ENCODE measurements around the gene NCR2. TPM values are rescaled to one million over a fixed set of nuclear protein-coding genes. Genes with fewer than 3 reads are reported as not detected.

Gene NCR2
- total and polyA plus RNA-seq, 5 donors = not detected

GRCh38 chr6:41332241-41332640 is 3.2 kb upstream of the NCR2 start:
- ATAC-seq (no peak), DNase-seq (no peak)
- WGBS = 63% methylated on average over 8 of the region's 8 CpGs
- no peak overlapping the region for H3K27ac ChIP-seq (ENCODE audit: low read length)
- intact Hi-C loops (cut with DNase I) = no loop called here
- no peak overlapping the region for H3K4me3 ChIP-seq (ENCODE audit: low read length)
- no peaks in the 10 kb centered on the region for H3K27me3 ChIP-seq (ENCODE audit: control insufficient read depth, insufficient read depth)
- H3K4me1 ChIP-seq (ENCODE audit: control insufficient read depth, insufficient read depth, low read length) = no peaks in the 10 kb centered on the region
- no peaks in the 10 kb centered on the region for H3K9me3 ChIP-seq (ENCODE audit: control insufficient read depth, low read length)

GRCh38 chr6:41332842-41333736 is 2.3 kb upstream of the NCR2 start:
- WGBS = 75% methylated on average over 4 of the region's 4 CpGs
- H3K4me1 ChIP-seq (ENCODE audit: control insufficient read depth, insufficient read depth, low read length) = no peaks in the 10 kb centered on the region
- no peak overlapping the region for H3K4me3 ChIP-seq (ENCODE audit: low read length)
- no peaks in the 10 kb centered on the region for H3K27me3 ChIP-seq (ENCODE audit: control insufficient read depth, insufficient read depth)
- DNase-seq (no peak), ATAC-seq (no peak)
- H3K9me3 ChIP-seq (ENCODE audit: control insufficient read depth, low read length) = no peaks in the 10 kb centered on the region
- intact Hi-C loops (cut with DNase I) = no loop called here
- H3K27ac ChIP-seq (ENCODE audit: low read length) = no peak overlapping the region

- WGBS = 63% methylated on average over 11 of the region's 11 CpGs
- intact Hi-C loops (cut with DNase I) = no loop called here
- ATAC-seq (no peak), DNase-seq (no peak)
- no peaks in the 10 kb centered on the region for H3K4me1 ChIP-seq (ENCODE audit: control insufficient read depth, insufficient read depth, low read length)
- no peak overlapping the region for H3K4me3 ChIP-seq (ENCODE audit: low read length)
- H3K27ac ChIP-seq (ENCODE audit: low read length) = no peak overlapping the region
- no peaks in the 10 kb centered on the region for H3K27me3 ChIP-seq (ENCODE audit: control insufficient read depth, insufficient read depth)
- no peaks in the 10 kb centered on the region for H3K9me3 ChIP-seq (ENCODE audit: control insufficient read depth, low read length)
These were observed 847 bp upstream of the NCR2 start for GRCh38 chr6:41334482-41335040.

- H3K27me3 ChIP-seq (ENCODE audit: control insufficient read depth, insufficient read depth) = no peaks in the 10 kb centered on the region
- peak in 1 of 2 donors; percentile 21 for ATAC-seq
- intact Hi-C loops (cut with DNase I) = no loop called here
- no peak overlapping the region for H3K27ac ChIP-seq (ENCODE audit: low read length)
- no peaks in the 10 kb centered on the region for H3K4me1 ChIP-seq (ENCODE audit: control insufficient read depth, insufficient read depth, low read length)
- no peak overlapping the region for H3K4me3 ChIP-seq (ENCODE audit: low read length)
- DNase-seq = no peak
- WGBS = 89% methylated on average over 11 of the region's 11 CpGs
- H3K9me3 ChIP-seq (ENCODE audit: control insufficient read depth, low read length) = no peaks in the 10 kb centered on the region
These were observed 535 bp downstream of the NCR2 start for GRCh38 chr6:41335943-41336342.

- H3K27me3 ChIP-seq (ENCODE audit: control insufficient read depth, insufficient read depth) = no peaks in the 10 kb centered on the region
- WGBS = 64% methylated on average over 1 of the region's 1 CpG
These were observed 1.4 kb downstream of the NCR2 start for GRCh38 chr6:41336824-41337223.

GRCh38 chr6:41337709-41338108 is 2.3 kb downstream of the NCR2 start:
- ATAC-seq (no peak), DNase-seq (no peak)
- WGBS = 50% methylated on average over 4 of the region's 4 CpGs
- Histone ChIP-seq H3K27me3 (ENCODE audit: control insufficient read depth, insufficient read depth) (no peaks in the 10 kb centered on the region), H3K9me3 (ENCODE audit: control insufficient read depth, low read length) (no peaks in the 10 kb centered on the region), H3K27ac (ENCODE audit: low read length) (no peak overlapping the region), H3K4me1 (ENCODE audit: control insufficient read depth, insufficient read depth, low read length) (no peaks in the 10 kb centered on the region), H3K4me3 (ENCODE audit: low read length) (no peak overlapping the region)
- intact Hi-C loops (cut with DNase I) = no loop called here

More at GRCh38 chr6:41336824-41337223, 1.4 kb downstream of the NCR2 start:
- ATAC-seq (no peak), DNase-seq (no peak)
- no peaks in the 10 kb centered on the region for H3K9me3 ChIP-seq (ENCODE audit: control insufficient read depth, low read length)
- H3K4me1 ChIP-seq (ENCODE audit: control insufficient read depth, insufficient read depth, low read length) = no peaks in the 10 kb centered on the region
- H3K27ac ChIP-seq (ENCODE audit: low read length) = no peak overlapping the region
- intact Hi-C loops (cut with DNase I) = no loop called here
- no peak overlapping the region for H3K4me3 ChIP-seq (ENCODE audit: low read length)

- H3K9me3 ChIP-seq (ENCODE audit: control insufficient read depth, low read length) = no peaks in the 10 kb centered on the region
- ATAC-seq = no peak
- no peaks in the 10 kb centered on the region for H3K4me1 ChIP-seq (ENCODE audit: control insufficient read depth, insufficient read depth, low read length)
- no peak overlapping the region for H3K4me3 ChIP-seq (ENCODE audit: low read length)
- intact Hi-C loops (cut with DNase I) = no loop called here
- 51% methylated on average over 4 of the region's 4 CpGs for WGBS
- no peaks in the 10 kb centered on the region for H3K27me3 ChIP-seq (ENCODE audit: control insufficient read depth, insufficient read depth)
- DNase-seq = no peak
- H3K27ac ChIP-seq (ENCODE audit: low read length) = no peak overlapping the region
These were observed 3.3 kb downstream of the NCR2 start for GRCh38 chr6:41338659-41339058.

GRCh38 chr6:41341580-41341979 is 6.2 kb downstream of the NCR2 start:
- no peak for DNase-seq
- intact Hi-C loops (cut with DNase I) = no loop called here
- Histone ChIP-seq H3K4me1 (ENCODE audit: control insufficient read depth, insufficient read depth, low read length) (no peaks in the 10 kb centered on the region), H3K27ac (ENCODE audit: low read length) (no peak overlapping the region), H3K9me3 (ENCODE audit: control insufficient read depth, low read length) (no peaks in the 10 kb centered on the region), H3K27me3 (ENCODE audit: control insufficient read depth, insufficient read depth) (no peaks in the 10 kb centered on the region), H3K4me3 (ENCODE audit: low read length) (no peak overlapping the region)
- no peak for ATAC-seq
- 85% methylated on average over 8 of the region's 8 CpGs for WGBS

GRCh38 chr6:41342241-41342640 is 6.8 kb downstream of the NCR2 start:
- H3K9me3 ChIP-seq (ENCODE audit: control insufficient read depth, low read length) = no peaks in the 10 kb centered on the region
- H3K4me3 ChIP-seq (ENCODE audit: low read length) = no peak overlapping the region
- no peak overlapping the region for H3K27ac ChIP-seq (ENCODE audit: low read length)
- H3K27me3 ChIP-seq (ENCODE audit: control insufficient read depth, insufficient read depth) = no peaks in the 10 kb centered on the region
- no peaks in the 10 kb centered on the region for H3K4me1 ChIP-seq (ENCODE audit: control insufficient read depth, insufficient read depth, low read length)
- intact Hi-C loops (cut with DNase I) = no loop called here
- no peak for ATAC-seq
- 50% methylated on average over 1 of the region's 1 CpG for WGBS
- no peak for DNase-seq

GRCh38 chr6:41343641-41344187 is 8.3 kb downstream of the NCR2 start:
- H3K9me3 ChIP-seq (ENCODE audit: control insufficient read depth, low read length) = no peaks in the 10 kb centered on the region
- no peak overlapping the region for H3K27ac ChIP-seq (ENCODE audit: low read length)
- H3K4me1 ChIP-seq (ENCODE audit: control insufficient read depth, insufficient read depth, low read length) = no peaks in the 10 kb centered on the region
- H3K4me3 ChIP-seq (ENCODE audit: low read length) = no peak overlapping the region
- intact Hi-C loops (cut with DNase I) = no loop called here
- DNase-seq (no peak), ATAC-seq (no peak)
- H3K27me3 ChIP-seq (ENCODE audit: control insufficient read depth, insufficient read depth) = no peaks in the 10 kb centered on the region
- 88% methylated on average over 7 of the region's 7 CpGs for WGBS

- WGBS = 52% methylated on average over 3 of the region's 3 CpGs
- no peak overlapping the region for H3K4me3 ChIP-seq (ENCODE audit: low read length)
- intact Hi-C loops (cut with DNase I) = no loop called here
- ATAC-seq (no peak), DNase-seq (no peak)
- no peaks in the 10 kb centered on the region for H3K27me3 ChIP-seq (ENCODE audit: control insufficient read depth, insufficient read depth)
- H3K9me3 ChIP-seq (ENCODE audit: control insufficient read depth, low read length) = no peaks in the 10 kb centered on the region
- H3K27ac ChIP-seq (ENCODE audit: low read length) = no peak overlapping the region
- no peaks in the 10 kb centered on the region for H3K4me1 ChIP-seq (ENCODE audit: control insufficient read depth, insufficient read depth, low read length)
These were observed 9.5 kb downstream of the NCR2 start for GRCh38 chr6:41344876-41345275.
